ENCODE measurements around the gene PPP1R1C. TPM values are rescaled to one million over a fixed set of nuclear protein-coding genes. Genes with fewer than 3 reads are reported as not detected.

The PPP1R1C gene
- total and polyA plus RNA-seq, 2 experiments from 2014 or later = 3.5 to 18.8 TPM

- TF ChIP-seq CTCF (conservative IDR thresholded peaks at IDR 0.05; ENCODE audit: low read depth in 2 of 2) = peak; percentile 66 to 71
Observed at GRCh38 chr2:182077448-182078142, 91.9 kb downstream of the PPP1R1C start (continued).

- no peak overlapping the region for H3K4me3 Mint-ChIP-seq
Observed at GRCh38 chr2:182078988-182079602, 93.4 kb downstream of the PPP1R1C start.

GRCh38 chr2:182080493-182080892 lies 94.8 kb downstream of the PPP1R1C start:
- H4K20me1 ChIP-seq (replicated peaks; ENCODE audit: insufficient read depth) = no peaks in the 10 kb centered on the region
- no peaks in the 10 kb centered on the region for H3K36me3 ChIP-seq (ENCODE audit: insufficient read depth)
- H3K27ac ChIP-seq (ENCODE audit: low read depth) = no peak overlapping the region
- no peaks in the 10 kb centered on the region for H3K27me3 ChIP-seq (ENCODE audit: insufficient read depth)
- H3K4me1 Mint-ChIP-seq = peaks cover 2% of the 10 kb centered on the region; the same call in 1 of the 3 replicates
- no peak overlapping the region for H2AFZ ChIP-seq
- H3K4me3 Mint-ChIP-seq = no peak overlapping the region
- H3K27ac Mint-ChIP-seq = no peak overlapping the region
- H3K9me2 ChIP-seq (ENCODE audit: insufficient read depth) = no peaks in the 10 kb centered on the region
- H3K4me3 ChIP-seq = no peak overlapping the region
- no peaks in the 10 kb centered on the region for H3K9me3 Mint-ChIP-seq
- DNase-seq (ENCODE audit: low spot score) = no peak
- TF ChIP-seq ZNF331 (CRISPR knock-in tag; IDR thresholded peaks at IDR 0.05; ENCODE audit: low read depth) (no peak), POLR2AphosphoS5 (IDR thresholded peaks at IDR 0.05; ENCODE audit: low read depth) (no peak), NANOG (IDR thresholded peaks at IDR 0.05; ENCODE audit: borderline replicate concordance) (no peak), STAT1 (IDR thresholded peaks at IDR 0.05; ENCODE audit: unreplicated experiment) (no peak), ZNF462 (CRISPR knock-in tag; IDR thresholded peaks at IDR 0.05) (no peak)
- no peaks in the 10 kb centered on the region for H3K79me2 ChIP-seq (replicated peaks; ENCODE audit: insufficient read depth)
- ATAC-seq = no peak
- no peak overlapping the region for H3K4me2 ChIP-seq
- H3K36me3 Mint-ChIP-seq (ENCODE audit: low read depth) = no peaks in the 10 kb centered on the region
- H3F3A ChIP-seq (replicated peaks; ENCODE audit: low read depth) = no peaks in the 10 kb centered on the region
- H3K4me1 ChIP-seq (ENCODE audit: insufficient read depth) = 0 out of 2 replicates have a peak, but pooled peaks cover 4% of the 10 kb centered on the region
- H3K27me3 Mint-ChIP-seq (ENCODE audit: insufficient read depth, low read depth, poor library complexity) = no peaks in the 10 kb centered on the region

More at GRCh38 chr2:182078988-182079602, 93.4 kb downstream of the PPP1R1C start:
- Histone ChIP-seq H3K4me2 (no peak overlapping the region), H4K20me1 (replicated peaks; ENCODE audit: insufficient read depth) (no peaks in the 10 kb centered on the region), H3K4me1 (ENCODE audit: insufficient read depth) (0 out of 2 replicates have a peak, but pooled peaks cover 4% of the 10 kb centered on the region), H3K27ac (ENCODE audit: low read depth) (no peak overlapping the region), H3K9me2 (ENCODE audit: insufficient read depth) (no peaks in the 10 kb centered on the region), H3K36me3 (ENCODE audit: insufficient read depth) (no peaks in the 10 kb centered on the region), H2AFZ (no peak overlapping the region), H3K4me3 (no peak overlapping the region), H3F3A (replicated peaks; ENCODE audit: low read depth) (no peaks in the 10 kb centered on the region), H3K79me2 (replicated peaks; ENCODE audit: insufficient read depth) (no peaks in the 10 kb centered on the region), H3K27me3 (ENCODE audit: insufficient read depth) (no peaks in the 10 kb centered on the region)
- Mint-ChIP-seq H3K4me1 (peaks cover 2% of the 10 kb centered on the region; the same call in 1 of the 3 replicates), H3K27me3 (ENCODE audit: insufficient read depth, low read depth, poor library complexity) (no peaks in the 10 kb centered on the region), H3K9me3 (no peaks in the 10 kb centered on the region), H3K27ac (no peak overlapping the region), H3K36me3 (ENCODE audit: low read depth) (no peaks in the 10 kb centered on the region)
- DNase-seq (ENCODE audit: low spot score) (no peak), ATAC-seq (no peak)
- TF ChIP-seq CREB1 (CRISPR knock-in tag; IDR thresholded peaks at IDR 0.05; ENCODE audit: low read depth) (no peak), ZNF331 (CRISPR knock-in tag; IDR thresholded peaks at IDR 0.05; ENCODE audit: low read depth) (no peak), EZH2phosphoT487 (IDR thresholded peaks at IDR 0.05; ENCODE audit: unreplicated experiment) (no peak)

Measured in GM23338 (cell line).